RWPE2 (cell line): Measurements from ENCODE around the gene SPATA9.
"Not testable (repeated sequence)": the region's sequence is repeated elsewhere in the genome, so short reads cannot be mapped to it uniquely, and the experiment has no call there.

Experiments
- ATAC-seq: fragments of 200-7000 bp; cut with Tn5 transposase; 3 replicates; pipeline ENCODE4 v1.9.1; 2021; ENCODE audit warnings: low read depth
- DNase-seq: peaks from one replicate; pipeline ENCODE4 v3.0.0-alpha.2; 2020; ENCODE audit warnings: low spot score
- H3K27ac ChIP-seq: fragments of 450-650 bp; 2 replicates; pipeline ENCODE4 v1.5.1; 2017; ENCODE audit warnings: mild to moderate bottlenecking; ENCODE audit not compliant: poor library complexity, severe bottlenecking
- H3K27me3 ChIP-seq: fragments of 250-450 bp; sonication (Bioruptor Pico); 2 replicates; pipeline ENCODE4 v1.5.1; 2021; ENCODE audit warnings: mild to moderate bottlenecking, moderate library complexity; ENCODE audit not compliant: insufficient read depth, poor library complexity, severe bottlenecking
- H3K36me3 ChIP-seq: fragments of 250-450 bp; sonication (Bioruptor Pico); 2 replicates; pipeline ENCODE4 v1.5.1; 2020; ENCODE audit warnings: low read depth, mild to moderate bottlenecking, moderate library complexity
- H3K4me1 ChIP-seq: fragments of 250-450 bp; sonication (Bioruptor Pico); 2 replicates; pipeline ENCODE4 v1.5.1; 2021; ENCODE audit warnings: mild to moderate bottlenecking, moderate library complexity; ENCODE audit not compliant: insufficient read depth, poor library complexity, severe bottlenecking
- H3K4me3 ChIP-seq: fragments of 250-450 bp; sonication (Bioruptor Pico); 2 replicates; pipeline ENCODE4 v1.5.1; 2021; ENCODE audit warnings: mild to moderate bottlenecking, moderate library complexity; ENCODE audit not compliant: severe bottlenecking
- H3K9me3 ChIP-seq: fragments of 250-450 bp; sonication (Bioruptor Pico); 2 replicates; pipeline ENCODE4 v1.5.1; 2021; ENCODE audit warnings: mild to moderate bottlenecking, moderate library complexity; ENCODE audit not compliant: severe bottlenecking
- CTCF ChIP-seq: fragments of 450-650 bp; IDR thresholded peaks from one replicate; pipeline ENCODE4 v1.5.1; 2017; ENCODE audit warnings: mild to moderate bottlenecking, moderate library complexity; ENCODE audit not compliant: poor library complexity, severe bottlenecking

SPATA9 gene

DNA sequence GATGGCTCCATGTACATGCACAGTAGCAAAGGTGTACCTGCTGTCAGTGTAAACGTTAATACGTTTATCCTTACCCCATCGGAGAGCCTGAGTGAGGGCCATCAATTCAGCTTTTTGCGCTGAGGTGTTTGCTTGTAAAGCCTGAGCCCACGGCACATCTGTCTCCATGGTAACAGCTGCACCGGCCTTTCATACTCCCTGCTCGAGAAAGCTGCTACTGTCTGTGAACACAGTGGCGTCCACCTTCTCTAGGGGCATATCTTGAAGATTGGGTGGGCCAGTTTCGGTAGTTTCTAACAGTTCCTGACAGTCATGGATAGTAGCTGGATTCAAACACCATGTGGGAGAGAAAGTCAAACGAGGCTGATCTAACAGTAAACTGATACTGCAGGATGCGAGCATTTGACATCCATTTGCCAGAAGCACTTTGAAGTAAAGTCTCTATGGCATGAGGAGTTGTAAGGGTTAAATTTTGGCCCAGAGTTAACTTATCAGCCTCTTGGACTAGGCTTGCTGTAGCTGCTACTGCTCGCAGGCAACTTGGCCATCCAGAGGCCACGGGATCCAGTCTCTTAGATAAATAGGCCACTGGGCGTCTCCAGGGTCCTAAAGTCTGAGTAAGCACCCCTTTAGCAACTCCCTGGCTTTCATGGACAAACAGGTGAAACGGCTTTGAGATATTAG lies 27.3 kb upstream of the SPATA9 start:
- peaks cover 16% of the 10 kb centered on the region for H3K4me1 ChIP-seq
- H3K4me3 ChIP-seq = no peak overlapping the region
- no peak for DNase-seq

GRCh38 chr5:95708876-95709275 lies 26.1 kb upstream of the SPATA9 start:
- Histone ChIP-seq H3K36me3 (no peaks in the 10 kb centered on the region), H3K27me3 (no peaks in the 10 kb centered on the region), H3K27ac (no peak overlapping the region), H3K4me3 (no peak overlapping the region), H3K4me1 (peaks cover 11% of the 10 kb centered on the region), H3K9me3 (no peaks in the 10 kb centered on the region)
- no peak for ATAC-seq
- no peak for DNase-seq
- TF ChIP-seq CTCF = no peak

More for the DNA sequence above, 27.3 kb upstream of the SPATA9 start:
- TF ChIP-seq CTCF = no peak
- H3K36me3 ChIP-seq = no peaks in the 10 kb centered on the region
- no peak for ATAC-seq
- H3K27me3 ChIP-seq = no peaks in the 10 kb centered on the region
- no peaks in the 10 kb centered on the region for H3K9me3 ChIP-seq
- H3K27ac ChIP-seq = no peak overlapping the region

GRCh38 chr5:95707534-95708188 lies 24.9 kb upstream of the SPATA9 start:
- not testable (repeated sequence) for H3K36me3 ChIP-seq, ATAC-seq, H3K4me3 ChIP-seq, H3K27me3 ChIP-seq, H3K27ac ChIP-seq, DNase-seq, H3K9me3 ChIP-seq, H3K4me1 ChIP-seq

DNA sequence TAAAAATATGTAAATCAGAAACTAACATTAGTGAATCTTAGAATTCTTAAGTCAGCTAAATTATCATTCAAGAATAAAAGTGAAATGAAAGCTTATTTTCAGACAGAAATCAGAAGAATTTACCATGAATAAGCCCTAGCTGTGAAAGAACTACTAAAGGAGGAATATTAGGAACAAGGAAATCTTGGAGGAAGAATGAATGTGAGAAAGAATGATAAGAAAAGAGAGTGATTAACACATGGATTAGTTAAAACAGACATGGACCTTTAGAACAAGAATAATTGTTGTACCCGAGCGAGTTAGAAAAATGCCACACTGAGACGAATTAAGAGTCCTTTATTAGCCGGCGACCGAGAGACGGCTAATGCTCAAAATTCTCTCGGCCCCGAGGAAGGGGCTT lies 24.3 kb upstream of the SPATA9 start:
- ATAC-seq = no peak
- H3K4me1 ChIP-seq = peaks cover 2% of the 10 kb centered on the region
- H3K27me3 ChIP-seq = no peaks in the 10 kb centered on the region
- DNase-seq = no peak
- H3K27ac ChIP-seq = no peak overlapping the region
- no peak for TF ChIP-seq CTCF
- H3K4me3 ChIP-seq = no peak overlapping the region
- no peaks in the 10 kb centered on the region for H3K9me3 ChIP-seq
- H3K36me3 ChIP-seq = no peaks in the 10 kb centered on the region

DNA sequence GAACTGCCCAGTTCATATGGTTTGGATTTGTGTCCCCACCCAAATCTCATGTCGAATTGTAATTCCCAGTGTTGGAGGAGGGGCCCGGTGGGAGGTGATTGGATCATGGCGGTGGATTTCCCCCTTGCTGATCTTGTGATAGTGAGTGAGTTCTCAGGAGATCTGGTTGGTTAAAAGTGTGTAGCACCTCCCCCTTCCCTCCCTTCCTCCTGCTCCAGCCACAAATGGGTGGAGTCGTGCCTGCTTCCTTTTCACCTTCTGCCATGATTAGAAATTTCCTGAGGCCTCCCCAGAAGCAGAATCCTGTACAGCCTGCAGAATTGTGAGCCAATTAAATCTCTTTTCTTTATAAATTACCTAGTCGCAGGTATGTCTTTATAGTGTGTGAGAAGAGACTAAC lies 23.4 kb upstream of the SPATA9 start:
- not testable (repeated sequence) for H3K4me3 ChIP-seq, ATAC-seq, H3K4me1 ChIP-seq

GRCh38 chr5:95704150-95704549 lies 21.4 kb upstream of the SPATA9 start:
- H3K27me3 ChIP-seq = no peaks in the 10 kb centered on the region
- H3K36me3 ChIP-seq = no peaks in the 10 kb centered on the region
- no peaks in the 10 kb centered on the region for H3K9me3 ChIP-seq
- DNase-seq (no peak), ATAC-seq (no peak)
- no peak overlapping the region for H3K4me3 ChIP-seq
- no peaks in the 10 kb centered on the region for H3K4me1 ChIP-seq
- no peak for TF ChIP-seq CTCF
- H3K27ac ChIP-seq = no peak overlapping the region

More for the DNA sequence above, 23.4 kb upstream of the SPATA9 start:
- DNase-seq, H3K27ac ChIP-seq, H3K9me3 ChIP-seq, H3K36me3 ChIP-seq, H3K27me3 ChIP-seq: not testable (repeated sequence)
